Sigmoid colon (tissue), 3 donors: ENCODE measurements around the gene TSEN15.

Experiments
- POLR2A ChIP-seq, 2 donors: fragments of 450-650 bp; IDR thresholded peaks; one replicate each; pipeline ENCODE4 v1.6.1; 2016; ENCODE audit warnings: antibody characterized with exemption in 2 of 2, mild to moderate bottlenecking in 2 of 2, moderate library complexity in 2 of 2
- TF ChIP-seq, protein P1 (sequence below), 4 experiments: fragments of 450-650 bp in 3 of 4; fragments of 200-600 bp in 1 of 4; IDR thresholded peaks; one replicate each; pipeline ENCODE4 v1.5.1; 2016 to 2019; ENCODE audit warnings: antibody characterized with exemption in 4 of 4, mild to moderate bottlenecking in 3 of 4, moderate library complexity in 2 of 4

DNA sequence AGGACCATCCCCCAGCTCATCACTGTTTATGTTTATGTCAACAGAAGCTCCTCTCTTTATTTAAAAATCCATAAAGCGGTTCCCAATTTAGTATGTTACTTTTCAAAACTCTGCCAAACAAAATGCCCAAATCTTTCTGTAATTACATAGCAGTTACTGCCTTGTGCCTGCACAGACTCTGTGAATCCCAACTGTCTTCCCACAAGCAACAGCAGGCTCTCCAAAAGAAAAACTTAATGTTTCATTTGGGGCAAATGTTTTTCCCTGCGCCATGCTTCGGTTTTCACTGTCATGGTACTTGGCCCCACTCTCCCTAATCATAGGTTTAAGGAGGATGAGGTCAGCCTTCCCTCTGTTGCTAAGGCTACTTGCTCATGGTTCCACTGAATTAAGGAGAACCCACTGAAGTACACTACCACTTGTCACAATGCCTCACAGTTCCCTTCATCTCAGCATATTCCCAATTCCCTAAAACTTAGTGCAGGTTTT, 18.6 kb upstream of the TSEN15 start:
- TF ChIP-seq, protein P1, sequence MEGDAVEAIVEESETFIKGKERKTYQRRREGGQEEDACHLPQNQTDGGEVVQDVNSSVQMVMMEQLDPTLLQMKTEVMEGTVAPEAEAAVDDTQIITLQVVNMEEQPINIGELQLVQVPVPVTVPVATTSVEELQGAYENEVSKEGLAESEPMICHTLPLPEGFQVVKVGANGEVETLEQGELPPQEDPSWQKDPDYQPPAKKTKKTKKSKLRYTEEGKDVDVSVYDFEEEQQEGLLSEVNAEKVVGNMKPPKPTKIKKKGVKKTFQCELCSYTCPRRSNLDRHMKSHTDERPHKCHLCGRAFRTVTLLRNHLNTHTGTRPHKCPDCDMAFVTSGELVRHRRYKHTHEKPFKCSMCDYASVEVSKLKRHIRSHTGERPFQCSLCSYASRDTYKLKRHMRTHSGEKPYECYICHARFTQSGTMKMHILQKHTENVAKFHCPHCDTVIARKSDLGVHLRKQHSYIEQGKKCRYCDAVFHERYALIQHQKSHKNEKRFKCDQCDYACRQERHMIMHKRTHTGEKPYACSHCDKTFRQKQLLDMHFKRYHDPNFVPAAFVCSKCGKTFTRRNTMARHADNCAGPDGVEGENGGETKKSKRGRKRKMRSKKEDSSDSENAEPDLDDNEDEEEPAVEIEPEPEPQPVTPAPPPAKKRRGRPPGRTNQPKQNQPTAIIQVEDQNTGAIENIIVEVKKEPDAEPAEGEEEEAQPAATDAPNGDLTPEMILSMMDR (IDR thresholded peaks at IDR 0.05): no peak
- no peak for TF ChIP-seq POLR2A (IDR thresholded peaks at IDR 0.05)
